Stomach (tissue), 4 donors: ENCODE results near the gene MCF2L2.

Source experiments
- POLR2A ChIP-seq, 4 donors: fragments of 450-650 bp; IDR thresholded peaks; one replicate each; pipeline ENCODE4 v1.6.1; 2016; ENCODE audit warnings: antibody characterized with exemption in 4 of 4, control low read depth in 2 of 4, mild to moderate bottlenecking in 1 of 4, moderate library complexity in 1 of 4
- POLR2AphosphoS5 ChIP-seq, 3 donors: sonication (generic); formaldehyde crosslinking; IDR thresholded peaks; one replicate each; pipeline ENCODE4 v1.6.1; 2016; ENCODE audit warnings: antibody characterized with exemption in 3 of 3
- TF ChIP-seq, protein P1 (sequence below), 7 experiments: fragments of 450-650 bp in 4 of 7; fragments of 200-600 bp in 3 of 7; sonication (generic) in 3 of 7; IDR thresholded peaks; one replicate each; pipeline ENCODE4 v1.5.1; 2016 to 2019; ENCODE audit warnings: antibody characterized with exemption in 7 of 7, control low read depth in 2 of 7, mild to moderate bottlenecking in 1 of 7

DNA sequence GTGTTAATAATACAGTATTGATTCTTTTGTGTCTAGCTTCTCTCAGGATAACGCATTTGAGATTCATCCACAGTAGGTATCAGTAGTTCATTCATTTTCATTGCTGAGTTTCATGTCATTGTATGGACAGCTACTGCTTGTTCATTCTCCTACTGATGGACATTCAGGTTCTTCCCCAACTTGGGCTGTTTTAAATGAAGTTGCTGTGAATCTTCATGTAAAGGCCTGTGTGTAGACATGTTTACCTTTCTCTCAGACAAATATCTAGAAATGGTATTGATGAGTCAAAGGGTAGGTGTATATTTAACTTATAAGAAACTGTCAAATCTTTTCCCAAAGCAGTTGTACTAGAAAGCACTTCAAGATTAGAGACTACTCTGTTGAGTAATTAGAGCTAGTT lies 26.7 kb downstream of the MCF2L2 start:
- TF ChIP-seq POLR2AphosphoS5 (IDR thresholded peaks at IDR 0.05), result no peak
- TF ChIP-seq, protein P1, sequence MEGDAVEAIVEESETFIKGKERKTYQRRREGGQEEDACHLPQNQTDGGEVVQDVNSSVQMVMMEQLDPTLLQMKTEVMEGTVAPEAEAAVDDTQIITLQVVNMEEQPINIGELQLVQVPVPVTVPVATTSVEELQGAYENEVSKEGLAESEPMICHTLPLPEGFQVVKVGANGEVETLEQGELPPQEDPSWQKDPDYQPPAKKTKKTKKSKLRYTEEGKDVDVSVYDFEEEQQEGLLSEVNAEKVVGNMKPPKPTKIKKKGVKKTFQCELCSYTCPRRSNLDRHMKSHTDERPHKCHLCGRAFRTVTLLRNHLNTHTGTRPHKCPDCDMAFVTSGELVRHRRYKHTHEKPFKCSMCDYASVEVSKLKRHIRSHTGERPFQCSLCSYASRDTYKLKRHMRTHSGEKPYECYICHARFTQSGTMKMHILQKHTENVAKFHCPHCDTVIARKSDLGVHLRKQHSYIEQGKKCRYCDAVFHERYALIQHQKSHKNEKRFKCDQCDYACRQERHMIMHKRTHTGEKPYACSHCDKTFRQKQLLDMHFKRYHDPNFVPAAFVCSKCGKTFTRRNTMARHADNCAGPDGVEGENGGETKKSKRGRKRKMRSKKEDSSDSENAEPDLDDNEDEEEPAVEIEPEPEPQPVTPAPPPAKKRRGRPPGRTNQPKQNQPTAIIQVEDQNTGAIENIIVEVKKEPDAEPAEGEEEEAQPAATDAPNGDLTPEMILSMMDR (IDR thresholded peaks at IDR 0.05), result no peak
- TF ChIP-seq POLR2A (IDR thresholded peaks at IDR 0.05), result no peak
